SH-SY5Y (cell line): ENCODE results near the gene GAB2.

Source experiments
- GATA2 ChIP-seq: IDR thresholded peaks from 2 replicates; pipeline ENCODE4 v1.6.1; 2011; ENCODE audit warnings: mild to moderate bottlenecking, low read depth, low read length
- GATA3 ChIP-seq: IDR thresholded peaks from 2 replicates; pipeline ENCODE4 v1.6.1; 2011; ENCODE audit warnings: low read depth, mild to moderate bottlenecking, low read length, moderate library complexity

DNA sequence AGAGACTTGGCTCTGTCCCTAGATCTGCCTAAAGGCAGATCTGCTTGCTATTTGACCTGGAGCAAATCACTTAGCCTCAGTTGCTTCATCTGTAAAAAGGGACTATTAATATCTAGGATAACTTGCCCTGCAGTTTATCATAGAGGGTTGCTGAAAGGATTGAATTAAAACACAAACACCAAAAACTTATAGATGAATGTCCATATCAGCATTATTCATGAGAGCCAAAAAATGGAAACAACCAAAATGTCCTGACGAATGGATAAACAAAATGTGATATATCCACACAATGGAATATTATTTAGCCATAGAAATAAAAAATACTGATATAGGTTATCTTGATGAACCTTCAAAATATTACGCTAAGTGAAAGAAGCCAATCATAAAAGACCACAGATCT lies 161.7 kb downstream of the GAB2 start:
- TF ChIP-seq GATA2 (no peak), GATA3 (no peak)
